ENCODE data around the gene TGM5.
"Not testable (repeated sequence)": the region's sequence is repeated elsewhere in the genome, so short reads cannot be mapped to it uniquely, and the experiment has no call there.

The TGM5 gene

DNA sequence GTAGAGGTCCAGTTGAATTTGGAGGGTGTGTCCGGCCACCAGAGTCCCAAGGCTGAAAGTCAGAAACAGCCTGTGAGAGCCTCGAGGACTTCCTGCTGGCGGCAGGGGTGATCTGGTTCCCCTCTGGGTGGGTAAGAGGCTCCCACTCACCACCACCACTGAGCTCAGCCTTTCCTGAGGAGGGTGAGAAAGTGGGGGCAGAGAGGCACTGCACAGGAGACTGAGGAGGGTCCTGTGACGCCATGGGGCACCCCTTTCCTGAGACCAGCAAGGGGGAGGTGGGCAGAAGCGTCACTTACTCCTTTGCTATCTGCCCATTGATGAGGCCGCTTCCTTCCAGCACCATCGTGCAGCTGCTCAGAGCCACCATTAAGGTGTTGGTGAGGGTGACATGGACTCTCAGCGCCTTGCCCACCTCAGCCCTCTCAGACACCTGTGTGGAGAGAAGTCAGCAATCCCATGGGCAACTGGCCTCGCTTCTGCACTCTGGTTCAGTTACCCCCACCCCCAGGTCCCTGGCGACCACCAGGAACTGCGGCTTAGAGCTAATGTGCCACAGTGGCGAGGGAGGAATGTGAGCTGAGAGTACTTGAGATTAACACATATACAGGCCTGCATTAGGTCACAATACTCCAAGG, 10.0 kb upstream of the TGM5 start:
- no peak for DNase-seq (ENCODE audit: low read depth)

GRCh38 chr15:43275740-43276562, 9.2 kb upstream of the TGM5 start:
- DNase-seq (ENCODE audit: low read depth), result no peak

GRCh38 chr15:43274136-43274535, 7.4 kb upstream of the TGM5 start:
- no peak for DNase-seq (ENCODE audit: low read depth)

GRCh38 chr15:43273243-43273642, 6.5 kb upstream of the TGM5 start:
- DNase-seq (ENCODE audit: low read depth), result no peak

- not testable (repeated sequence) for DNase-seq (ENCODE audit: low read depth)
Observed at GRCh38 chr15:43271908-43272307, 5.2 kb upstream of the TGM5 start.

GRCh38 chr15:43270676-43271306, 4.1 kb upstream of the TGM5 start:
- no peak for DNase-seq (ENCODE audit: low read depth)

DNA sequence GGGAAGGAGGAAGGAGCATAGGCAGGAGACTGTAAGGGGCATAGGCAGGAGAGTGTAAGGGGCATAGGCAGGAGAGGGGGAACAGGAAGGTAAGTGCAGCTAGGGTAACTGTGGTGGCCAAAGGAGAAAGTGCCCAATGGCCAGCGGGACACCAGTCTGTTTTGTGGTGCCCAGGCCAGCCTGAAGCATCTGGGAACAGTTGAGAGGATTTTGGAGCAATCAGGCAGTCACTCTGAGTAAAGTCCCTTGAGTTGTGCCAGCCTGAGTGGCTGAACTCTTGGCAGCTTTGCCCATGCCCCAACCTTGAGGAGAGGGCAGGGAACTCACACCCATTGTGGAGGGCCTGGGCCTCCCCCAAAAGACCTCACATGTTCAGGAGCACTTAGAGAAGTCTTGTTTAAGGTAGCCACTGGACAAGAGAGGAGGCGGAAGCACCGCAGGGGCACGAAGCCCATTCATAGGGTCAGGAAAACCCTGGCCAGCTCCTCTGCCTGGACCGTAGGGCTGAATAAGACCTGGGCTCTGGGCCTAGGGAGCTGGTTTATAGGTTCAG, 3.5 kb upstream of the TGM5 start:
- no peak for DNase-seq (ENCODE audit: low read depth)

- DNase-seq (ENCODE audit: low read depth), result no peak
Observed at GRCh38 chr15:43268111-43269105, 1.7 kb upstream of the TGM5 start.

GRCh38 chr15:43267439-43267838, 711 bp upstream of the TGM5 start:
- DNase-seq (ENCODE audit: low read depth), result no peak

- DNase-seq (ENCODE audit: low read depth), result no peak
Observed at GRCh38 chr15:43266386-43266785, 342 bp downstream of the TGM5 start.

- DNase-seq (ENCODE audit: low read depth), result no peak
Observed at GRCh38 chr15:43260011-43260615, 6.6 kb downstream of the TGM5 start.

GRCh38 chr15:43258781-43259180, 7.9 kb downstream of the TGM5 start:
- no peak for DNase-seq (ENCODE audit: low read depth)

GRCh38 chr15:43256341-43256740, 10.4 kb downstream of the TGM5 start:
- no peak for DNase-seq (ENCODE audit: low read depth)

- DNase-seq (ENCODE audit: low read depth), result no peak
Observed at GRCh38 chr15:43255376-43255775, 11.4 kb downstream of the TGM5 start.

DNA sequence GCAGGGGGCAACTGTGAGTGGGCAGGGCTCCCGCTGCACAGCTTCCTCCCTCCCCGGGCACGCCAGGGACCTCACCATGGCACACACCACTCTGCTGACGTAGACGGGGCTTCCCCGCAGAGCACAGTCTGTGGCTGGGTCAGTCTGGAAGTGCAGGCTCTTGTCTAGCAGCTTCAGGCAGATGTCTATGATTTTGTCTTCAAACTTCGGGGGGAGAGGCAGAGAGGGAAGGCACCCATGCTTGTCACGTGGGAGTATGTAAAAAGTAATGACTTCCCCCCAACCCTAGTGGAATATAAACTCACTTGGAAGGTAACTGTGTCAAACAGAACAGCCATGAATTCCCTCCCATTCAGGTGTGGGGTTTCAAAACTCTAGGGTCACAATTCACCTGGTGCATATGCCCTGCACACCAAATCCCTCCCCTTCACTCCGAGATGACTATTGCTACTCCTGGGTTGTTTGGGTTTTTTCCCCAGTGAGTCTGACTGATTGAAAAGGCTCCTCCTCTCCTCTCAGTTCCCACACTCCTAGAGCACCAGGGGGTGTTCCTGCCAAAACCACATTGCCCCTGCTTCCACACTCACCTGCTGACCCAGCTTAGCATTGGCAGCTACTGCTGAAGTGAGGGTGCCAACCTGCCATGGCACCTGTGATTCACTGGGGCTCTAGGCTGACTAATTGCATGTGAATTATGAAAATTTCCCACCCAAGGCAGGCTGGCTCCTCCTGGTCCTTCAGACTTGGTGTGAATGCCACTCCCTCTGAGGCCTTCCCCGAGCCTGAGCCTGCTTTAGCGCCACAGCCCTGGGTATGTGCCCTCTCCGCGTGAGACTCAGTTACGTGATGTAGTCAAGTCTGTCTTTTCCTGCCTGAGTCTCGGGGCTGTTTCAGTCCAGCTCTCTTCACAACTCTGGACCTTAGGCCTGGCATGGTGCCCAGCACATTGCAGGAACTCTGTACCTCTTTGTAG, 13.0 kb downstream of the TGM5 start:
- no peak for DNase-seq (ENCODE audit: low read depth)

DNA sequence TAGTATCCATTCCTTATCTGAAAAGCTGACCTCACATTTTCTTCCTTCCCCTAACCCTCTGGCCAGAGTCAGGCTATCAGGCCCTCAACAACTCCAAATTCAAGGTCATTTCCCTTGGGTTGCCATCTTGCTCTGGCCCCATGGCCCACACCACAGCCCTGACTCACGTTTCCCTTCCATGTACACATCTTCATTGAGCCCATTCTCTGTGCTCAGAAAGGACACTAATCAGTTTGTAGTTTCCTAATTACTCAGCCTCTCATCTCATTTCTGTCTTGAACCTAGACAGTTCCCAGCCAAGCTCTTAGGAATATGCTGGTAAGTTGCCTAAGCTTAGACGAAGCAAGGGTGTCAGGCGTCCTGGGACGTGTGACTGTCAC, 14.9 kb downstream of the TGM5 start:
- no peak for DNase-seq (ENCODE audit: low read depth)

DNA sequence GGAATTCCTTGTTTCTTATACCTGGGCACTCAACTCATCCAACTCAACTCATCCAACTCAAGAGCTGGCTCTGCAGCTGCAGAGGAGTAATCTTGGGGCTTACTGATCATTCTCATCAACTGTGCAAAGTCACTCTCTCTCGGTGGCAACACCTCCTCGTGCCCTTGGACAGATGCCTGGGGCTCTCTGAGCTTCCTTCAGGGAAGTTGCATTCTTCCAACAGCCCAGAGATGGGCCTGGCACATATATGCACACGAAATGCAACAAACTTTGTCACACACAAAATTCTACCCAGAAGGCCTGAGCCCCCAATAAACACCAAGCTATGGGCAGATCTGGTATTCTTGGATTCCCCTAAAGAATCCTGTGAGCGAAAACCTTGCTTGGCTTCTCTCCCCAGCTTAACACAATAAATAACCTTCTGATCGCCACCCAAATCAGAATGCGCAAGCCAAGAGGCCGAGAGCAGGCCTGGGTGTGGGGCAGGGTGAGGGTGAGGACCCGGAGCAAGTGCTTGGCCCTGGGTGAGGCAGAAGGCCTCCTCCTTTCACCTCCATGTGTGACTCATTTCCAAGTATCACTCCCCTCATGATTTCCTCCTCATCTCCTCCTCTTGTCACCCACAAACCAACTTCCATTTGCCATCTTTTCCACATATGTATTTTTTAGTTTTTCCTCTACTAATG, 15.4 kb downstream of the TGM5 start:
- DNase-seq (ENCODE audit: low read depth), result no peak

DNA sequence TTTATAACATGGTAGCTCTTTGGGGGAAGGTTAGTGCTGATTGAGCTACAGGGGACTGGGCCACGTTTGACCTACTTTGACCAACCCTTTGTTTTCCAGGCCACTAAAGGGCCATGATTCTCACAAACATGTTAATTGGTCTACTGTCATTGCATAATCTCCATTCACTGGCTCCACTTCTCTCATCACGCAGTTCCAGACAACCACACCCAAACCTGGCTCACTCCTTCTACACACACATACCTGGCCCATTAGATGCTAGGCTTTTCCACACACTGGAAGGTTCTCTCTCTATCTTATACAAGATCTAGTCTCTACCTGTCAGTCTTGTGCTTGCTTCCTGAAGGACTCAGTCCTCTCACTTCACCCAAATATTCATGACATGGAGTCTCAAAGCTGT, 15.9 kb downstream of the TGM5 start:
- DNase-seq (ENCODE audit: low read depth), result no peak

- no peak for DNase-seq (ENCODE audit: low read depth)
Observed at GRCh38 chr15:43249699-43250203, 17.0 kb downstream of the TGM5 start.
